ENCODE results near the gene MED13L.

Gene MED13L

DNA sequence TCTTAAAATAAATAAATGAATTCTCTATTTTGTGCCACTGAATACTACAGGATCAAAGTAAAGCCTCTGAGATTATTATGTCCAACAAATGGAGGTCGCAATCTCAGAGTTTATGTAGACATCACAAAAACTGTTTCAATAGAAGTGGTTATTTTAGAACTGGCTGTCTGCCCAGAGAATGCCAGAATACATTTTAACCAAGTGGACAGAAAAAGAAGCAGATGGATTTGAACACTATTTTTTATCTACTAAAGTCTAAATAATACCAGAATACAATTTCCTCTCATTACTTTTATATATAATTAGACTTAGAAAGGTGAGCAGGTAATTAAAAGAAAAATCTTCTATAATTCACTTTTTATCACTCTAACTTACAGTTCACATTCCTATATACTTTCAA, 118.3 kb downstream of the MED13L start:
- TF ChIP-seq, protein P1, sequence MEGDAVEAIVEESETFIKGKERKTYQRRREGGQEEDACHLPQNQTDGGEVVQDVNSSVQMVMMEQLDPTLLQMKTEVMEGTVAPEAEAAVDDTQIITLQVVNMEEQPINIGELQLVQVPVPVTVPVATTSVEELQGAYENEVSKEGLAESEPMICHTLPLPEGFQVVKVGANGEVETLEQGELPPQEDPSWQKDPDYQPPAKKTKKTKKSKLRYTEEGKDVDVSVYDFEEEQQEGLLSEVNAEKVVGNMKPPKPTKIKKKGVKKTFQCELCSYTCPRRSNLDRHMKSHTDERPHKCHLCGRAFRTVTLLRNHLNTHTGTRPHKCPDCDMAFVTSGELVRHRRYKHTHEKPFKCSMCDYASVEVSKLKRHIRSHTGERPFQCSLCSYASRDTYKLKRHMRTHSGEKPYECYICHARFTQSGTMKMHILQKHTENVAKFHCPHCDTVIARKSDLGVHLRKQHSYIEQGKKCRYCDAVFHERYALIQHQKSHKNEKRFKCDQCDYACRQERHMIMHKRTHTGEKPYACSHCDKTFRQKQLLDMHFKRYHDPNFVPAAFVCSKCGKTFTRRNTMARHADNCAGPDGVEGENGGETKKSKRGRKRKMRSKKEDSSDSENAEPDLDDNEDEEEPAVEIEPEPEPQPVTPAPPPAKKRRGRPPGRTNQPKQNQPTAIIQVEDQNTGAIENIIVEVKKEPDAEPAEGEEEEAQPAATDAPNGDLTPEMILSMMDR (conservative IDR thresholded peaks at IDR 0.05; ENCODE audit: low read length) = no peak
- peak; percentile 71 for DNase-seq (ENCODE audit: low read depth)
- H3K4me3 ChIP-seq (ENCODE audit: low read length) = no peak overlapping the region

DNA sequence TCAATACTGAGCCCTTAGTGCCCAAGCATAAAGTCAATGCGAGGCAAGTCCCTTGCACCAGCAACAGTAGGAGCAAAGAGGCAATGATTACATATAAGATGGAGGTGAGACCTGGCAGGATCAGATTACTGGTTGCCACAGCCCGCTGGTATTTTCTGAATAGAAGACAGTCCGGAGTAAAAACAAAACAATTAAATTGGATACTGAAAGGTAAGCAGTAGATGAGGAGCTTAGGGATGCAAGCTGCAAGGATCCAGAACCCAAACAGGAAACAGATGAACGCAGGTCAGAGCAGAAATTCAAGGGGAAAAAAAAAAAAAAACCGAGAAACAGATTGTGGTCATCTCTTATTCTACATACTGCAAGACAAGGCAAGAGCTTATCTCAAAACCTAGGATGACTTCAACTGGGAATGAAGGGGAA, 119.6 kb downstream of the MED13L start:
- TF ChIP-seq, protein P1 (conservative IDR thresholded peaks at IDR 0.05; ENCODE audit: low read length) = no peak
- no peak for DNase-seq (ENCODE audit: low read depth)
- no peak overlapping the region for H3K4me3 ChIP-seq (ENCODE audit: low read length)

DNA sequence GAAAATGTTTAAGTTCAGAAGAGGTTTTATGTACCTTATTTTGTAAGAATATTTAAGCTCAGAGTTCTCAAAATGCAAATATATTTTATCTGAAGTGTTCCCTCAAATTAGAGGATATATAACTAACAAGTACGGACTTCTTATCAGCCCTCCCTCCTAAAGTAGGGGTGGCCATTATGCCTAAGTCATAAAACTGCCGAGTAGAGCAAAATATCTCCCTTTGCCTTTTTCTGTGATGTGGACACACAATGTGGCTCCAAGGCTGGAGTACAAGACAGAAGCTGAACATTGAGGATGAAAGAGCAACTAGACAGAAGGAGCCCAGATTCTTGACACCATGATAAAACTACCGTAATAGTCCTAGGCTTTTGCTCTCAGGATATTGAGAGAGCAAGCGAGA, 120.9 kb downstream of the MED13L start:
- no peak overlapping the region for H3K4me3 ChIP-seq (ENCODE audit: low read length)
- TF ChIP-seq, protein P1 (conservative IDR thresholded peaks at IDR 0.05; ENCODE audit: low read length) = no peak
- no peak for DNase-seq (ENCODE audit: low read depth)

DNA sequence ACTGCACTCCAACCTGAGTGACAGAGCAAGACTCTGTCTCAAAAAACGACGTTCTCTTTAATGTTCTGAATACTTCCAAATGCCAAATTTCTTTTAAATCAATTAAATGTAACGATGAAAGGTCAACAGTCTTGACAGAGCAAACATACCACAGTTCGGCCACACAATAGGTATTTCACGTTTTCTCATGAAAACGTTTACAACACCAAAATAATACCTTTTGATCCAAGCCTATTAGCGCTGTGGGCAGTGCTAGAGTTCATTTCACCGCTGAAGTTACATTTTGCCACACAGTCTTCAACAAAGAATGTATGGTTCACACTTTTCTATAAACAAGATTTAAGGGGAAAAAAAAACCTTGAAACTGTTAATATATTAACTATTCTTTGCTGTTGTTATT, 122.1 kb downstream of the MED13L start:
- no peak overlapping the region for H3K4me3 ChIP-seq (ENCODE audit: low read length)
- TF ChIP-seq, protein P1 (conservative IDR thresholded peaks at IDR 0.05; ENCODE audit: low read length) = no peak
- no peak for DNase-seq (ENCODE audit: low read depth)

DNA sequence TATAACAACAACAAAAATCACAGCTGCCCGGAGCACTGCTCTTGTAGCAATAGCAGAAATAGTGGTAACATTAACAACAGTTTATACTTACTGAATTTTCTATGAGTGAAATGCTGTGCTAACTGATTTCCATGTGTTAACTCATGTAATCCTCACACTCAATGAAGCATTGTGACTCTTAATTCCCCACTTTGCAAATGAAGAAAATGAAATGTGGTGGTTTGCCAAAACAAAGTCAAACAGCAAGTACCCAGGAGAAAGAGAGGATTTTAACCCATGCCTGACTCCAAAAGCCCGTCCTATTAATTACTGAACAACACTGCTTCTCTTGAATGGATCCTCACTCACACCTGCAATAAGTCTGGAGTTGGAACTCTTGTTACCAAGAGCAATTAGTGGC, 123.5 kb downstream of the MED13L start:
- DNase-seq (ENCODE audit: low read depth) = no peak
- H3K4me3 ChIP-seq (ENCODE audit: low read length) = no peak overlapping the region
- TF ChIP-seq, protein P1 (conservative IDR thresholded peaks at IDR 0.05; ENCODE audit: low read length) = no peak

DNA sequence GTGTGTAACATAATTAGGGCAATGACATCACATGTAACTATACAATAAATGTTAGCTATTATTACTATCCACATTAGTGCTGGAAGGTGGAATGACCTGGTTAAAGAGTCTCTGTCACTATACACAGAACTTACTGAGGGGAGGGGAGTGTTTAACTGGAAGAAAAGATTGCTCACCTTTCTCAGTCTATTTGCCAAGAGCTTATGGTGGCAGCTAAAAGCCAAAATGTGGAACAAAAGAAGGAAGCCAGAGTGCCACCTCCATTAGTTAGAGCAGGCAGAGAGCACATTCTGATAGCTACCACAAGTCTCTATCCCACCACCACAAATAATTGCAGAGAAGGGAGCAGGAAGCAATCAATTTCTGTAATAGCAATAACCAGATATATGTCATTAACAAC, 124.4 kb downstream of the MED13L start:
- TF ChIP-seq, protein P1 (conservative IDR thresholded peaks at IDR 0.05; ENCODE audit: low read length) = no peak
- H3K4me3 ChIP-seq (ENCODE audit: low read length) = no peak overlapping the region
- no peak for DNase-seq (ENCODE audit: low read depth)

DNA sequence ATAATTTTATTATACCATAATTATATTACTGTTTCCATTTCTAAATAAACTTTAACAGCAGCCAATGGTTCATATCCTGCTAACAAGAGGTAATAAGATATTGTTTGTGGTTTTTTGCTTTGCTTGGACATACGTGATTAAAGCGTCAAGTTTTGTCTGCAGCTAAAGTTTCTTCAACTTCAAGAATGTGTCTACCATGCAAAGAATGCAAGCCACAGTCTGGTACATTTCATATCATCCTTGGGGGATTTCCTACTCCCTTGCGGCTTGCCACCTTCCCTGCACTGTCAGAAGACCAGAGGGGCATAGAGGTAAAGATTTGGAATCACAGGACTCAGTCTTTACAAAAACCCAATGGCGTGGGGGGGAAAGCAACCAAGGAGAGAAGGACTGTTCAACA, 125.2 kb downstream of the MED13L start:
- DNase-seq (ENCODE audit: low read depth) = peak; percentile 83
- TF ChIP-seq, protein P1 (conservative IDR thresholded peaks at IDR 0.05; ENCODE audit: low read length) = no peak

More for the DNA sequence above, 125.2 kb downstream of the MED13L start:
- H3K4me3 ChIP-seq (ENCODE audit: low read length) = no peak overlapping the region
